ENCODE measurements around the gene ATAT1. TPM values are rescaled to one million over a fixed set of nuclear protein-coding genes. Genes with fewer than 3 reads are reported as not detected.

The ATAT1 gene
- total and polyA plus RNA-seq, 9 of the 15 experiments (the other 6 are each of a cell fraction or from before 2014, with no cell fraction given): 0.65 to 5.8 (median 1.6) TPM

DNA sequence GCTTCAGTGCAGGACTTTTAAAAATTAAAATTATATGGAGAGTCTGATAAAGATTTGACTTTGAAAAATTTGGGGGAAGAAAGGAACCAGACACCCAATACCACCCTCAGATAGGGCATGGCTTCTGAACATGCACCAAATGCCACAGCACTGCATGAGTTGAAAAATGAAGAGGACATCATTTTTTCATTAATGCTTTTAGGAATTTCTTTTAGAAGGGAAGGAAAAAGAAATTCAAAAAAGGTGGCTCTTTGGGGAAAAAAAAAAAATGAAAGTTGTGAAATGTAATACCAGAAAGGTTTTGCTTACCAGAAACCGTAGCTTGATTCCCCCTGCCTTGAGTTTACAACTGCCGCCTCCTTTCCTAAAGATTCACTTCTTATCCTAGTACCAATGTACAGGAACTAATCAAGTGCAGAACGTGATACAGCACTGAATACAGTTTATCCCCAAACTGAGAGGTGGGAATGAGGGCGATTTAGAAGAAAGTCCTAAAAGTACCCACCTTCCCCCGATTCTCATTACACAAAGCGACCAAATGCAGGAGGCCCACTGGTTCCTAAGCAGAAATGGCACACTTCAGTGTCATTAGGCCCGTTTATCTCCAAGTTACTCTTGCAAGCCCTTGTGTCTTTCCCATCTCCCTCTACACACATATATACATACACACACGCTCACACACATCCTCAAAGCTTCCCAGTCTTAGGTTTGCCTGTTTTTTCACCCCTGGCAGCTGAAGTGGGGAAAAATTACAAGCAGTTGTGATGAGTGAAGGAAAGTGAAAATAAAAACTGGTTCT lies 12.4 kb upstream of the ATAT1 start (continued):
- TF ChIP-seq ARHGAP35 (IDR thresholded peaks at IDR 0.05; ENCODE audit: partially characterized antibody) (peak; percentile 59), USF2 (CRISPR knock-in tag; IDR thresholded peaks at IDR 0.05) (no peak), ZNF23 (CRISPR knock-in tag; IDR thresholded peaks at IDR 0.05) (peak; percentile 72), CTBP1 (IDR thresholded peaks at IDR 0.05; ENCODE audit: borderline replicate concordance) (0 out of 2 replicates have a peak, but pooled peaks have one; percentile 26), CHCHD3 (CRISPR knock-in tag; IDR thresholded peaks at IDR 0.05) (no peak), LEF1 (IDR thresholded peaks at IDR 0.05) (peak; percentile 31; the same call in 1 of the 2 replicates), RB1 (IDR thresholded peaks at IDR 0.05; ENCODE audit: low read depth) (no peak), POLR2AphosphoS5 (IDR thresholded peaks at IDR 0.05; ENCODE audit: control insufficient read depth, insufficient read depth, low read depth, low read length) (peak; percentile 78; the same call in 1 of the 2 replicates), PCBP1 (IDR thresholded peaks at IDR 0.05; ENCODE audit: low read depth, low read length, poor library complexity, severe bottlenecking) (no peak), RBM25 (IDR thresholded peaks at IDR 0.05; ENCODE audit: low read depth, low read length, severe bottlenecking) (no peak), ZNF780A (CRISPR knock-in tag; IDR thresholded peaks at IDR 0.05) (peak; percentile 64; the same call in 1 of the 2 replicates), ZNF830 (CRISPR knock-in tag; IDR thresholded peaks at IDR 0.05) (peak; percentile 90), BDP1 (IDR thresholded peaks at IDR 0.05; ENCODE audit: insufficient read depth, insufficient read length) (no peak), SRF (CRISPR knock-in tag; IDR thresholded peaks at IDR 0.05) (peak in 1 of 2 experiments; percentile 31; a peak in 1 of 4 replicates)
- TF ChIP-seq, protein P1, sequence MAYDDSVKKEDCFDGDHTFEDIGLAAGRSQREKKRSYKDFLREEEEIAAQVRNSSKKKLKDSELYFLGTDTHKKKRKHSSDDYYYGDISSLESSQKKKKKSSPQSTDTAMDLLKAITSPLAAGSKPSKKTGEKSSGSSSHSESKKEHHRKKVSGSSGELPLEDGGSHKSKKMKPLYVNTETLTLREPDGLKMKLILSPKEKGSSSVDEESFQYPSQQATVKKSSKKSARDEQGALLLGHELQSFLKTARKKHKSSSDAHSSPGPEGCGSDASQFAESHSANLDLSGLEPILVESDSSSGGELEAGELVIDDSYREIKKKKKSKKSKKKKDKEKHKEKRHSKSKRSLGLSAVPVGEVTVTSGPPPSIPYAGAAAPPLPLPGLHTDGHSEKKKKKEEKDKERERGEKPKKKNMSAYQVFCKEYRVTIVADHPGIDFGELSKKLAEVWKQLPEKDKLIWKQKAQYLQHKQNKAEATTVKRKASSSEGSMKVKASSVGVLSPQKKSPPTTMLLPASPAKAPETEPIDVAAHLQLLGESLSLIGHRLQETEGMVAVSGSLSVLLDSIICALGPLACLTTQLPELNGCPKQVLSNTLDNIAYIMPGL (CRISPR knock-in tag; IDR thresholded peaks at IDR 0.05): no peak
- TF ChIP-seq, protein P2, sequence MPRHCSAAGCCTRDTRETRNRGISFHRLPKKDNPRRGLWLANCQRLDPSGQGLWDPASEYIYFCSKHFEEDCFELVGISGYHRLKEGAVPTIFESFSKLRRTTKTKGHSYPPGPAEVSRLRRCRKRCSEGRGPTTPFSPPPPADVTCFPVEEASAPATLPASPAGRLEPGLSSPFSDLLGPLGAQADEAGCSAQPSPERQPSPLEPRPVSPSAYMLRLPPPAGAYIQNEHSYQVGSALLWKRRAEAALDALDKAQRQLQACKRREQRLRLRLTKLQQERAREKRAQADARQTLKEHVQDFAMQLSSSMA (CRISPR knock-in tag; IDR thresholded peaks at IDR 0.05): no peak
- TF ChIP-seq, protein P3, sequence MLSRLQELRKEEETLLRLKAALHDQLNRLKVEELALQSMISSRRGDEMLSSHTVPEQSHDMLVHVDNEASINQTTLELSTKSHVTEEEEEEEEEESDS (CRISPR knock-in tag; IDR thresholded peaks at IDR 0.05): no peak
- TF ChIP-seq, protein P4, sequence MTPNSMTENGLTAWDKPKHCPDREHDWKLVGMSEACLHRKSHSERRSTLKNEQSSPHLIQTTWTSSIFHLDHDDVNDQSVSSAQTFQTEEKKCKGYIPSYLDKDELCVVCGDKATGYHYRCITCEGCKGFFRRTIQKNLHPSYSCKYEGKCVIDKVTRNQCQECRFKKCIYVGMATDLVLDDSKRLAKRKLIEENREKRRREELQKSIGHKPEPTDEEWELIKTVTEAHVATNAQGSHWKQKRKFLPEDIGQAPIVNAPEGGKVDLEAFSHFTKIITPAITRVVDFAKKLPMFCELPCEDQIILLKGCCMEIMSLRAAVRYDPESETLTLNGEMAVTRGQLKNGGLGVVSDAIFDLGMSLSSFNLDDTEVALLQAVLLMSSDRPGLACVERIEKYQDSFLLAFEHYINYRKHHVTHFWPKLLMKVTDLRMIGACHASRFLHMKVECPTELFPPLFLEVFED (CRISPR knock-in tag; conservative IDR thresholded peaks at IDR 0.05): peak; percentile 97
- TF ChIP-seq, protein P5, sequence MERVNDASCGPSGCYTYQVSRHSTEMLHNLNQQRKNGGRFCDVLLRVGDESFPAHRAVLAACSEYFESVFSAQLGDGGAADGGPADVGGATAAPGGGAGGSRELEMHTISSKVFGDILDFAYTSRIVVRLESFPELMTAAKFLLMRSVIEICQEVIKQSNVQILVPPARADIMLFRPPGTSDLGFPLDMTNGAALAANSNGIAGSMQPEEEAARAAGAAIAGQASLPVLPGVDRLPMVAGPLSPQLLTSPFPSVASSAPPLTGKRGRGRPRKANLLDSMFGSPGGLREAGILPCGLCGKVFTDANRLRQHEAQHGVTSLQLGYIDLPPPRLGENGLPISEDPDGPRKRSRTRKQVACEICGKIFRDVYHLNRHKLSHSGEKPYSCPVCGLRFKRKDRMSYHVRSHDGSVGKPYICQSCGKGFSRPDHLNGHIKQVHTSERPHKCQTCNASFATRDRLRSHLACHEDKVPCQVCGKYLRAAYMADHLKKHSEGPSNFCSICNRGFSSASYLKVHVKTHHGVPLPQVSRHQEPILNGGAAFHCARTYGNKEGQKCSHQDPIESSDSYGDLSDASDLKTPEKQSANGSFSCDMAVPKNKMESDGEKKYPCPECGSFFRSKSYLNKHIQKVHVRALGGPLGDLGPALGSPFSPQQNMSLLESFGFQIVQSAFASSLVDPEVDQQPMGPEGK (CRISPR knock-in tag; IDR thresholded peaks at IDR 0.05; ENCODE audit: borderline replicate concordance): peak; percentile 42; the same call in 1 of the 2 replicates

All from K562 (cell line).